Natural killer cell (primary cell): Measurements from ENCODE around the gene PARS2. TPM values are rescaled to one million over a fixed set of nuclear protein-coding genes. Genes with fewer than 3 reads are reported as not detected.

Experiments used
- ATAC-seq, 3 donors: fragments of 150-1000 bp in 2 of 3; fragments of 200-7000 bp in 1 of 3; cut with Tn5 transposase; 1 replicate in 1 of 3; 2 replicates in 2 of 3; pipeline ENCODE4 v1.10.0; 2021; ENCODE audit warnings: mild to moderate bottlenecking in 2 of 3, moderate library complexity in 2 of 3
- DNase-seq, 2 donors: peaks; one replicate each; pipeline versions ENCODE4 v3.0.0 to v3.0.0-alpha.2; 2013 to 2021; ENCODE audit warnings: mixed read lengths in 1 of 2
- H3K27ac ChIP-seq: one replicate; pipeline ENCODE4 v1.5.1; 2013; ENCODE audit warnings: mild to moderate bottlenecking, low read length
- H3K27me3 ChIP-seq: one replicate; pipeline ENCODE4 v1.6.1; 2013; ENCODE audit warnings: low read length; ENCODE audit not compliant: control insufficient read depth, insufficient read depth
- H3K36me3 ChIP-seq: one replicate; pipeline ENCODE4 v1.6.1; 2013; ENCODE audit warnings: low read length; ENCODE audit not compliant: control insufficient read depth, insufficient read depth
- H3K4me1 ChIP-seq: one replicate; pipeline ENCODE4 v1.6.1; 2013; ENCODE audit warnings: low read length; ENCODE audit not compliant: control insufficient read depth, insufficient read depth
- H3K4me3 ChIP-seq: one replicate; pipeline ENCODE4 v1.5.1; 2013; ENCODE audit warnings: low read length
- H3K9me3 ChIP-seq: one replicate; pipeline ENCODE4 v1.6.1; 2013; ENCODE audit warnings: low read length; ENCODE audit not compliant: control insufficient read depth, insufficient read depth
- H3K27ac Mint-ChIP-seq, 2 donors: one replicate each; pipeline ENCODE4 v1.8.0; 2022; ENCODE audit warnings: mild to moderate bottlenecking in 2 of 2, mixed read lengths in 2 of 2, moderate library complexity in 1 of 2
- H3K27me3 Mint-ChIP-seq, 2 donors: one replicate each; pipeline ENCODE4 v1.8.0; 2022; ENCODE audit warnings: low read depth in 2 of 2, mixed read lengths in 2 of 2
- H3K36me3 Mint-ChIP-seq: one replicate; pipeline ENCODE4 v1.8.0; 2022; ENCODE audit warnings: mixed read lengths
- H3K4me1 Mint-ChIP-seq, 2 donors: one replicate each; pipeline ENCODE4 v1.8.0; 2022; ENCODE audit warnings: mixed read lengths in 2 of 2
- H3K4me3 Mint-ChIP-seq: one replicate; pipeline ENCODE4 v1.8.0; 2022; ENCODE audit warnings: mild to moderate bottlenecking, moderate library complexity, mixed read lengths
- H3K9me3 Mint-ChIP-seq, 2 donors: one replicate each; pipeline ENCODE4 v1.8.0; 2022; ENCODE audit warnings: mixed read lengths in 2 of 2
- CTCF ChIP-seq: fragments of 200-600 bp; IDR thresholded peaks from one replicate; pipeline ENCODE4 v1.8.0; 2022; ENCODE audit warnings: antibody characterized with exemption
- WGBS: methylation state at CpG from one replicate; pipeline ENCODE4 v1.1.7; 2013; ENCODE audit warnings: missing lambda C conversion rate; ENCODE audit not compliant: insufficient coverage; 5-methylcytosine and 5-hydroxymethylcytosine counted together
- intact Hi-C: fragments of 100-400 bp; cut with micrococcal nuclease; formaldehyde crosslinking; loops from one replicate; pipeline ENCODE4 v1.14.2; 2022
- total RNA-seq, 4 donors: library from RNA; stranded (reverse); fragments of 120-200 nt in 1 of 4; gene quantifications; one replicate each; pipeline versions ENCODE4 v1.2.3 to v1.2.4, GENCODE V29; 2013 to 2022

PARS2 gene
- total RNA-seq, 3 donors from 2014 or later (not counting 1 experiment from before 2014, with no cell fraction given) = 0.95 to 1.4 (median 0.96) TPM

GRCh38 chr1:54744696-54745095, 19.6 kb downstream of the PARS2 start:
- intact Hi-C loops = no loop called here
- no peak overlapping the region for H3K27ac Mint-ChIP-seq
- no peak overlapping the region for H3K27ac ChIP-seq
- no peak overlapping the region for H3K4me3 ChIP-seq
- H3K9me3 ChIP-seq = no peaks in the 10 kb centered on the region
- ATAC-seq = no peak
- no peaks in the 10 kb centered on the region for H3K4me1 Mint-ChIP-seq
- no peak for DNase-seq
- H3K27me3 ChIP-seq = no peaks in the 10 kb centered on the region
- WGBS = 100% methylated on average over 3 of the region's 3 CpGs
- no peak for TF ChIP-seq CTCF
- H3K4me1 ChIP-seq = no peaks in the 10 kb centered on the region
- no peaks in the 10 kb centered on the region for H3K9me3 Mint-ChIP-seq
- H3K4me3 Mint-ChIP-seq = no peak overlapping the region
- H3K36me3 ChIP-seq = peaks cover 31% of the 10 kb centered on the region
- no peaks in the 10 kb centered on the region for H3K36me3 Mint-ChIP-seq
- H3K27me3 Mint-ChIP-seq = no peaks in the 10 kb centered on the region

- Histone ChIP-seq H3K4me1 (no peaks in the 10 kb centered on the region), H3K9me3 (no peaks in the 10 kb centered on the region), H3K27me3 (no peaks in the 10 kb centered on the region), H3K27ac (no peak overlapping the region), H3K4me3 (no peak overlapping the region), H3K36me3 (peaks cover 38% of the 10 kb centered on the region)
- ATAC-seq (no peak), DNase-seq (no peak)
- no peaks in the 10 kb centered on the region for H3K4me1 Mint-ChIP-seq
- H3K4me3 Mint-ChIP-seq = no peak overlapping the region
- H3K36me3 Mint-ChIP-seq = no peaks in the 10 kb centered on the region
- H3K27ac Mint-ChIP-seq = no peak overlapping the region
- no peaks in the 10 kb centered on the region for H3K9me3 Mint-ChIP-seq
- intact Hi-C loops = no loop called here
- no peaks in the 10 kb centered on the region for H3K27me3 Mint-ChIP-seq
- 96% methylated on average over 12 of the region's 12 CpGs for WGBS
- no peak for TF ChIP-seq CTCF
Measured at GRCh38 chr1:54743416-54744226, 20.7 kb downstream of the PARS2 start.

GRCh38 chr1:54742282-54742681, 22.0 kb downstream of the PARS2 start:
- peaks cover 7% of the 10 kb centered on the region for H3K36me3 Mint-ChIP-seq
- Histone ChIP-seq H3K9me3 (no peaks in the 10 kb centered on the region), H3K4me1 (no peaks in the 10 kb centered on the region), H3K36me3 (peaks cover 50% of the 10 kb centered on the region), H3K27me3 (no peaks in the 10 kb centered on the region), H3K4me3 (no peak overlapping the region), H3K27ac (no peak overlapping the region)
- 94% methylated on average over 4 of the region's 4 CpGs for WGBS
- no peak for TF ChIP-seq CTCF
- peaks cover 0 to under 1% of the 10 kb centered on the region in 2 donors for H3K4me1 Mint-ChIP-seq
- intact Hi-C loops = no loop called here
- DNase-seq = no peak
- no peak overlapping the region for H3K4me3 Mint-ChIP-seq
- H3K9me3 Mint-ChIP-seq = no peaks in the 10 kb centered on the region
- H3K27ac Mint-ChIP-seq = no peak overlapping the region
- ATAC-seq = no peak
- H3K27me3 Mint-ChIP-seq = no peaks in the 10 kb centered on the region

- Histone ChIP-seq H3K27ac (no peak overlapping the region), H3K27me3 (no peaks in the 10 kb centered on the region), H3K36me3 (peaks cover 57% of the 10 kb centered on the region), H3K4me1 (no peaks in the 10 kb centered on the region), H3K9me3 (no peaks in the 10 kb centered on the region), H3K4me3 (no peak overlapping the region)
- intact Hi-C loops = no loop called here
- ATAC-seq (no peak), DNase-seq (no peak)
- H3K36me3 Mint-ChIP-seq = peaks cover 14% of the 10 kb centered on the region
- WGBS = 95% methylated on average over 4 of the region's 4 CpGs
- peaks cover 0 to 8% of the 10 kb centered on the region in 2 donors for H3K4me1 Mint-ChIP-seq
- no peak overlapping the region for H3K27ac Mint-ChIP-seq
- no peaks in the 10 kb centered on the region for H3K9me3 Mint-ChIP-seq
- no peak overlapping the region for H3K4me3 Mint-ChIP-seq
- no peaks in the 10 kb centered on the region for H3K27me3 Mint-ChIP-seq
- no peak for TF ChIP-seq CTCF
Measured at GRCh38 chr1:54741531-54741930, 22.8 kb downstream of the PARS2 start.
